Islet of Langerhans (tissue), 1 donor: ENCODE data around the gene RREB1.

Experiments used
- FAIRE-seq: peaks from one replicate; lab custom pipeline; 2011; peaks lifted over from hg19 to GRCh38; lab: Jason Lieb, UNC

The RREB1 gene

GRCh38 chr6:7100753-7101081 is 7.0 kb upstream of the RREB1 start:
- no peak for FAIRE-seq

GRCh38 chr6:7101290-7101689 is 6.5 kb upstream of the RREB1 start:
- FAIRE-seq, result no peak

- FAIRE-seq, result no peak
These were observed 3.0 kb upstream of the RREB1 start for GRCh38 chr6:7104752-7105151.

DNA sequence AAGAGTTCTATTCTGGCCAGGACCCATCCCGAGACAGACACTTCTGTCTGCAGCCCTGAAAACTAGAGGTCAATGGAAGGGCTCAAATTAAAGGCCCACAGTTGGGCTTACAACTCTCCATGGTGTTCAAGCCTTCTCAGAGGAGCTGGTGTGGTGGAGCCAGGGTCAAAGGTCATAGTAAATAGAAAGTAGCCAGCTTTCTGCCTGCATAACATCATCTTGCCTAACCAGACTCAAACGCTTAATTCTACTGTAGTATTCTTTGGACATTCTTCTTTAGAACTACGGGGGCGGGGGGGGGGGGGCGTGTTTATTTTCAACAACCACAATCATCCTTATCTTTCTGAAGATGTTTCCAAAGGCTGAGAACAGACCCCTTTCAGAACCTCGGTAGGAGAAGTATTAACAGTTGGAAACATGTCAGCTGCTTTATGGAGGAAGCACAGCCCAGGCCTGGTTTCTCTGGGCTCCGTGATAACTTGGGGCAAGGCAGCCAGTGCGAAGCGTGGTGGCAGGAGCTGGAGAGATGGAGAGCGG is 1.5 kb upstream of the RREB1 start:
- FAIRE-seq, result no peak

DNA sequence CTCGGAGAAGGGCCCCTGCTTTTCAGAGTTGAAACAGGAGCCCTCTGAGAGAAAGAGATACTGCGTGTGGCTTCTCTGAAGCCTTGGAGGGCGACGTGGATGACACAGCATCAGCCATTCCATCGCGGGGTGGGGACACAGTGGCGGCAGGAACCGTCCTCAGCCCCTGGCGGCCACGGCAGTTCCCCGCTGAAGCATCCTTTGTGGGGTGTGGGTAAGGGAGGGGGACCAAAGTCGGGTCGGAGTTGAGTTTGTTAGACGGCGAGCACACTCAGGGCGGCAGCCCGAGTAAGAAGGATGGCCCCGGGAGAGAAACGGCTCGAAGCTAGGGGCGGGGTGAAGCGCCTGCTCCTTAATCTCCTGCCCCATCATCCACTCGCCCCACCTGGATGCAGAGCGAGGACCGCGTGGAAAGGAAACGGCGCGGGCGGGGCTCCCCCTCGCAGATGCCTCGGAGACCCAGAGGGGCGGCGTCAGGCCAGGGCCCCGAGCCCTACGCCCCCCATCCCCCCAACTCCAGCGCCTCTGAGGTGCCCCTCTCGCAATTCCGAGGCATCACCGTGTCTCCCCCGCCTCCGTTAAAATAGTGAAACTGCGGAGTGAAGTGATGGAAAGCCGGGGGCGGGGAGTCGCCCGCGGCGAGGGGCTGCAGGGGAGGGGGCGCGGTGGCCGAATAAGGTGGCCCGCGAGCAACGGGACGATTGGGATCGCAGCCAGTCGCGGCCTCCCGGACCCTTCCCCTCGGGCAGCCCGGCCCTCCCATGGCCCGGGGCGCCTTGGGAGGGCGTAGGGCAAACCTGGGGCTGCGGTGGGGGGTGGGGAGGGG is 796 bp upstream of the RREB1 start:
- FAIRE-seq, result no peak

GRCh38 chr6:7108196-7108963 is 619 bp downstream of the RREB1 start:
- FAIRE-seq, result no peak

- FAIRE-seq, result no peak
These were observed 1.4 kb downstream of the RREB1 start for GRCh38 chr6:7108964-7109836.

DNA sequence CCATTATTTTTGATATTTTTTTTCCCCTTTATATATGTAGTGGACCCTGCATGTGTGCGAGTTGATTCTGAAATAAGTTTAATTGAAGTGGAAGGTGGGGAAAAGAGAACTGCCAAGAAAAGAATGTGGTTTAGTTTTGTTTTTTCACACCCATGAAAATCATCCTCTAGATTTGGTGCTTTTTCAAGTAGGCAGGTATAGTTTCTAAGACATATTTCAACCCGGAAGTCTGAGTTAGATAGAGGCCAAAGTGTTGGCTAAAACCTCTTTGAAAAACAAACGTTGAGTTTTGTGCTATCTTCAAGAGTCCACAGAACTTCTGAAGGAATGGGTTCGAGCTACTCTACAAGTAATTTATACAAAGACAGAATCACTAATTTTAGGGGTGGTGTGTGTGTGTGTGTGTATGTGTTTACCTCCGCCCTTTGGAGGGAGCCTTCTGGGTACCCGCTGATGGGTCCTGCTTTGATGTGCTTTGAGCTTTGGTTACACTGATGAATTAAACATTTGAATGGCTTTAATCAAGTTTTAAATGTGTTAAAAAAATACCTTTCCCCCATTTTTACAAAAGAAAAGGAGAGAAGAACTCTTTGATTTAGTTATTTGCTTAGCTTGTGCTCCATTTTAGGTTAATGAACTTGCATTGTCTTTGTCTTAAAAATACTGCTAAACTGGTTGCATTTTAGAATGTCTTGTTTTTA is 2.5 kb downstream of the RREB1 start:
- no peak for FAIRE-seq

GRCh38 chr6:7111095-7111690 is 3.4 kb downstream of the RREB1 start:
- no peak for FAIRE-seq

DNA sequence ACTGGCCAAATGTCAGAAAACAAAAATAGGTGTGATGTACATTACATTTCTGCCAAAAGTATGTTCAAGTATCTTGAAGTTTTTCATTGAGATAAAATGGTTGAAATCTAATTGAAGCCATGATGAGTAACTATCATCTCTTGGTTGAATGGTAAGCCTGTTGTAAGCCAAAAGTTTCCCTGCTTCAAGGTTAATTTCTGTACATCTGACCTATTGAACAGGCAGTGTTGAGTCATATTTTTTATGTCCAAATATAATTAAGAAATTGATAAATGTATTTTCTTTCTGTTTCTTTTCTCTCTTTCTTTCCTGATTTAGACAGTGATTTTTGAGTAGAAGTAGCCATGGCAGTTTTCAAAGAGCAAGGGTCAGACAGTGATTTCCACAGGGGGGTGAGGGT is 4.4 kb downstream of the RREB1 start:
- FAIRE-seq, result no peak

DNA sequence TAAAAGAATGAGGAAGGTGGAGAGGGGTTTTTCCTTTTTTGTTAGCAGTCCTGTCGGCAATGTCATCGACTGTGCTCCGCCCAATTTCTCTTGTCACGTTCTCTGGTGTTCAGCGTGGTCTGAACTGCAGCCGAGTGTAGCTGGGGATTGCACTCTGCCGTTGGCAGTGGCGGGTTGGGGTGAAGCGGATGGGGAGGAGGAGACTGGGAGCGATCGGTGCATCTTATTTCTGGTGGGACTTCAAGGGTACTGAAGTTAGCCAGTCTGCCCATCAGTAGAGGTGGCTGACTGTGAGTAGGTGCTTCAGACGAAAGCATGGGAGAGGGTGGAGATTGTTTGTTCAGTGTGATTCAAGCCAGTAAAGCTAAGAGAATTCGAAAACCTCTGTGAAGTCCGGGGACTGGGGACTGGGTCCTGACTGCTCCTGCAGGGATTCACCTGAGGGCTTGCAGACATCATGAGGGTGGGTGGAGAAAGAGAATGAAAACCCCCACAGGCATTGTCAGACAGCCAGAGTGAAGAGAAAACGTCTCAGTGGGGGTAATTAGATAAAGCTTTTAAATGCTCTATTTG is 5.1 kb downstream of the RREB1 start:
- FAIRE-seq, result no peak

DNA sequence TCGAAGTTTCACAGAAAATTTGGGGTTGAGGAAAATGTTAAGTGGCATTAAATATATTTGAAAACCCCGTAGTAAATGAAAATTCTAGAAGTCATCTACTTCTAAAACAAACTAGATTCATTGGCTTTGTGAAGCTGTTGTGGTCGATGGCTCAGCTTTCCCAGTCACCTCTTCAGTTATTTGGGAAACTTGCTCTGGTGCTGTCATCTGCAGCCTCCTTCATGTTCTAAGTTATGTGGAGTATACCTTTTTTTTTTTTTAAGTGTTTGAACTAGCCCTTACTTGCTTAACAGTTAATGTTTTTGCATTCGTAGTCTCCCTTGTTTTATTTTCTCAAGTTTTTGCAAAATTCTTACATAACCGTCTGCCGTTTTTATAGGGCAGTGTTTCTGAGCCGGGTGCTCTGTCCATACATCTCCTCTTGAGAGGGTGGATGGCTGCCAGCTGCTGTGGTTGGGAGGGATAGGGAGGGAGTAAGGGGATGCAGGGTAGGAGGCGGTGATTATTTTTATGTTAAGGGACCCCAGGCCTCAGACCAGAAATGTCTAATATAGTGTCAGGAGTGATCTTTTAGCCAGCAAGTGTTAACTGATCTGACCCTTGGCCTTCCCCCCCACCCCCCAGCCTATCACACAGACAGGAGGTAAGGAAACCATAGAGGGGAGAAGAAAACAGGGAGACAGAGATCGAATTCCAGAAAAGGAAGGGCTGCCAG is 7.1 kb downstream of the RREB1 start:
- no peak for FAIRE-seq

GRCh38 chr6:7115543-7116231 is 7.9 kb downstream of the RREB1 start:
- FAIRE-seq, result no peak

GRCh38 chr6:7119272-7119801 is 11.6 kb downstream of the RREB1 start:
- no peak for FAIRE-seq

GRCh38 chr6:7121700-7122241 is 14.0 kb downstream of the RREB1 start:
- FAIRE-seq, result no peak

GRCh38 chr6:7122684-7123083 is 14.9 kb downstream of the RREB1 start:
- FAIRE-seq, result no peak

GRCh38 chr6:7124114-7124513 is 16.4 kb downstream of the RREB1 start:
- FAIRE-seq, result no peak

DNA sequence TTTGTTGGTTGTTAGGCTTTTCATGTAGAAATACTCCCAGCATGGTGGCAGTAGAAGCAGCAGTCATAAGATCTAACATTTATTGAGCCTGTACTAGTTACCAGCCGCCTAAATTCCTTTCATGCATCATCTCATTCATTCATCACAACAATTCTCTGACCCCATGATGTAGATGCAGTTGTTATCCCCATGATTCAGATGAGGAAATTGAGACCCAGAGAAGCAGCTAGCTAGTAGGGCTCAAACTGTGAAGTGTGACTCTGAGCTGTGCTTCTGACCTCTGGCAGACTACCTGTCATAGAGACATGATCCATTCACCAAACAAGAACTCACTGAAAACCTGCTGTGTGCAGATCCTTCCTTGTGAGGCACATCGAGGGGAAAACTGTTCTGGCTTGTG is 16.9 kb downstream of the RREB1 start:
- FAIRE-seq, result no peak

DNA sequence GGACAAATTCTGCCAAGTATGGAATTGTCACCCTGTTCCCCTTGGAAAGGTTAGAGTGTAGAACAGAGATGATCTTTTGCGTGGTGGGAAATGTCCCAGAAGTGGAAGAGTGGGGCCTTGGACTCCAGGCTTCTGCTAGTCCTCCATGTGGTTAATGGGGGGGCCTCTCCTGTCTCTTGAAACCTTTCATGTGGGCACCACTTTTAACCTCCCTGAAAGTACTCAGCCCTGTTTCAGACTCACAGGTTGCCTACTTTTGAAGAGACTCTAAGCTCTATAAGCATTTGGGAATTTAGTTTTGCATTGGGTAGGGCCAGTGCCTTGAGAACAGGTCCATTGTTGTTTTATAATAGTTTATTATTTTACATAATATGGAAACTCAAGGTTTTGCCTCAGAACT is 17.5 kb downstream of the RREB1 start:
- no peak for FAIRE-seq
